HG03066 (cell line): ENCODE measurements around the gene IL36A.

ENCODE experiments used
- ATAC-seq: cut with Tn5 transposase; IDR thresholded peaks from one replicate; pipeline ENCODE4 v1.9.1; 2021; ENCODE audit warnings: low read depth; ENCODE audit not compliant: unreplicated experiment

IL36A gene

GRCh38 chr2:113005030-113005509, at the start of gene IL36A:
IL36A (plus strand) TSS chr2:113005459; CDS start chr2:113005872, 413 bp downstream.
- ATAC-seq = no peak

GRCh38 chr2:112957511-112957910, 47.7 kb upstream of the IL36A start:
- ATAC-seq = no peak

- no peak for ATAC-seq
Measured at GRCh38 chr2:112958428-112959108, 46.7 kb upstream of the IL36A start.

- ATAC-seq = no peak
Measured at GRCh38 chr2:112959109-112959812, 46.0 kb upstream of the IL36A start.

- no peak for ATAC-seq
Measured at GRCh38 chr2:112960230-112960825, 44.9 kb upstream of the IL36A start.

GRCh38 chr2:112962308-112963175, 42.7 kb upstream of the IL36A start:
- no peak for ATAC-seq

GRCh38 chr2:112967023-112967422, 38.2 kb upstream of the IL36A start:
- ATAC-seq = no peak

GRCh38 chr2:112972423-112973086, 32.7 kb upstream of the IL36A start:
- ATAC-seq = no peak

- ATAC-seq = no peak
Measured at GRCh38 chr2:112973156-112973555, 32.1 kb upstream of the IL36A start.

- no peak for ATAC-seq
Measured at GRCh38 chr2:112977559-112978056, 27.7 kb upstream of the IL36A start, which contains the start of gene IL36G. IL36G (plus strand) TSS chr2:112978006; CDS start chr2:112978639, 633 bp downstream.

GRCh38 chr2:112979731-112980130, 25.5 kb upstream of the IL36A start:
- ATAC-seq = no peak

GRCh38 chr2:112980537-112980936, 24.7 kb upstream of the IL36A start:
- ATAC-seq = no peak

GRCh38 chr2:112985090-112985489, 20.2 kb upstream of the IL36A start:
- ATAC-seq = no peak

GRCh38 chr2:112989611-112990010, 15.6 kb upstream of the IL36A start:
- ATAC-seq = no peak

- ATAC-seq = no peak
Measured at GRCh38 chr2:112993831-112994230, 11.4 kb upstream of the IL36A start.

- ATAC-seq = no peak
Measured at GRCh38 chr2:112994648-112995047, 10.6 kb upstream of the IL36A start.

GRCh38 chr2:112995346-112995920, 9.8 kb upstream of the IL36A start:
- ATAC-seq = no peak

- no peak for ATAC-seq
Measured at GRCh38 chr2:112996635-112997034, 8.6 kb upstream of the IL36A start.

GRCh38 chr2:112997151-112997550, 8.1 kb upstream of the IL36A start:
- ATAC-seq = no peak
